HEK293 (cell line): ENCODE results near the gene NIT1.
A peak's percentile ranks its signal among the peaks of the same experiment; 100 is the strongest.

Source experiments
- PATZ1 ChIP-seq: fragments of 450-650 bp; formaldehyde crosslinking; IDR thresholded peaks from 2 replicates; pipeline ENCODE4 v1.5.1; 2016; ENCODE audit warnings: missing biosample characterization, missing genetic modification characterization
- REPIN1 ChIP-seq: fragments of 450-650 bp; formaldehyde crosslinking; IDR thresholded peaks from 2 replicates; pipeline ENCODE4 v1.5.1; 2017; ENCODE audit warnings: missing biosample characterization, missing genetic modification characterization, low read depth
- ZBTB1 ChIP-seq: fragments of 450-650 bp; formaldehyde crosslinking; IDR thresholded peaks from 2 replicates; pipeline ENCODE4 v1.5.1; 2016; ENCODE audit warnings: missing biosample characterization, missing genetic modification characterization
- ZBTB10 ChIP-seq: fragments of 450-650 bp; formaldehyde crosslinking; IDR thresholded peaks from 2 replicates; pipeline ENCODE4 v1.5.1; 2016; ENCODE audit warnings: missing biosample characterization, missing genetic modification characterization
- ZBTB11 ChIP-seq: fragments of 450-650 bp; formaldehyde crosslinking; conservative IDR thresholded peaks from 2 replicates; pipeline ENCODE4 v1.5.1; 2016; ENCODE audit warnings: low read depth, missing biosample characterization, missing genetic modification characterization
- ZBTB21 ChIP-seq: fragments of 450-650 bp; formaldehyde crosslinking; IDR thresholded peaks from 2 replicates; pipeline ENCODE4 v1.5.1; 2017; ENCODE audit warnings: missing biosample characterization, missing genetic modification characterization
- ZBTB48 ChIP-seq: fragments of 450-650 bp; formaldehyde crosslinking; IDR thresholded peaks from 2 replicates; pipeline ENCODE4 v1.5.1; 2016; ENCODE audit warnings: missing biosample characterization, missing genetic modification characterization
- ZBTB49 ChIP-seq: fragments of 450-650 bp; formaldehyde crosslinking; IDR thresholded peaks from 2 replicates; pipeline ENCODE4 v1.5.1; 2016; ENCODE audit warnings: missing biosample characterization, missing genetic modification characterization, low read depth
- ZBTB7A ChIP-seq: fragments of 450-650 bp; formaldehyde crosslinking; IDR thresholded peaks from 2 replicates; pipeline ENCODE4 v1.5.1; 2016; ENCODE audit warnings: low read depth, missing biosample characterization, missing genetic modification characterization
- ZEB2 ChIP-seq: fragments of 450-650 bp; formaldehyde crosslinking; IDR thresholded peaks from 2 replicates; pipeline ENCODE4 v1.5.1; 2016; ENCODE audit warnings: missing biosample characterization, missing genetic modification characterization
- ZNF114 ChIP-seq: fragments of 450-650 bp; formaldehyde crosslinking; IDR thresholded peaks from 2 replicates; pipeline ENCODE4 v1.5.0; 2017; ENCODE audit warnings: missing biosample characterization, missing genetic modification characterization
- ZNF16 ChIP-seq: fragments of 450-650 bp; formaldehyde crosslinking; IDR thresholded peaks from 2 replicates; pipeline ENCODE4 v1.5.1; 2016; ENCODE audit warnings: low read depth, missing biosample characterization, missing genetic modification characterization
- ZNF324 ChIP-seq: fragments of 450-650 bp; formaldehyde crosslinking; IDR thresholded peaks from 2 replicates; pipeline ENCODE4 v1.5.1; 2016; ENCODE audit warnings: missing biosample characterization, missing genetic modification characterization
- ZNF350 ChIP-seq: fragments of 450-650 bp; formaldehyde crosslinking; IDR thresholded peaks from 2 replicates; pipeline ENCODE4 v1.5.0; 2017; ENCODE audit warnings: missing biosample characterization, mild to moderate bottlenecking, missing genetic modification characterization
- ZNF423 ChIP-seq: fragments of 450-650 bp; formaldehyde crosslinking; IDR thresholded peaks from 2 replicates; pipeline ENCODE4 v1.5.1; 2016; ENCODE audit warnings: missing biosample characterization, missing genetic modification characterization
- ZNF544 ChIP-seq: fragments of 450-650 bp; formaldehyde crosslinking; IDR thresholded peaks from 2 replicates; pipeline ENCODE4 v1.5.0; 2017; ENCODE audit warnings: missing biosample characterization, missing genetic modification characterization
- ZNF548 ChIP-seq: fragments of 450-650 bp; formaldehyde crosslinking; IDR thresholded peaks from 2 replicates; pipeline ENCODE4 v1.5.1; 2016; ENCODE audit warnings: missing biosample characterization, missing genetic modification characterization
- ZNF639 ChIP-seq: fragments of 450-650 bp; formaldehyde crosslinking; IDR thresholded peaks from 2 replicates; pipeline ENCODE4 v1.5.1; 2016; ENCODE audit warnings: missing biosample characterization, missing genetic modification characterization
- ZNF677 ChIP-seq: fragments of 450-650 bp; IDR thresholded peaks from 2 replicates; pipeline ENCODE4 v1.5.0; 2018; ENCODE audit warnings: missing biosample characterization, mild to moderate bottlenecking, missing genetic modification characterization, moderate library complexity
- ZNF692 ChIP-seq: fragments of 450-650 bp; formaldehyde crosslinking; IDR thresholded peaks from 2 replicates; pipeline ENCODE4 v1.5.1; 2016; ENCODE audit warnings: missing biosample characterization, missing genetic modification characterization
- ZNF701 ChIP-seq: fragments of 450-650 bp; formaldehyde crosslinking; IDR thresholded peaks from 2 replicates; pipeline ENCODE4 v1.5.1; 2016; ENCODE audit warnings: missing biosample characterization, missing genetic modification characterization
- ZNF785 ChIP-seq: fragments of 450-650 bp; formaldehyde crosslinking; IDR thresholded peaks from 2 replicates; pipeline ENCODE4 v1.5.1; 2016; ENCODE audit warnings: missing biosample characterization, missing genetic modification characterization
- ZNF791 ChIP-seq: fragments of 450-650 bp; formaldehyde crosslinking; IDR thresholded peaks from 2 replicates; pipeline ENCODE4 v1.5.1; 2016; ENCODE audit warnings: missing biosample characterization, missing genetic modification characterization
- ZNF830 ChIP-seq: fragments of 450-650 bp; IDR thresholded peaks from 2 replicates; pipeline ENCODE4 v1.5.0; 2018; ENCODE audit warnings: missing biosample characterization, missing genetic modification characterization, low read depth, mild to moderate bottlenecking, moderate library complexity
- ZSCAN16 ChIP-seq: fragments of 450-650 bp; formaldehyde crosslinking; IDR thresholded peaks from 2 replicates; pipeline ENCODE4 v1.5.1; 2016; ENCODE audit warnings: missing biosample characterization, missing genetic modification characterization
- ZXDB ChIP-seq: fragments of 450-650 bp; formaldehyde crosslinking; IDR thresholded peaks from 2 replicates; pipeline ENCODE4 v1.5.1; 2016; ENCODE audit warnings: missing biosample characterization, missing genetic modification characterization

Gene NIT1

GRCh38 chr1:161117759-161118581 is at the start of gene NIT1, which contains the start of gene PFDN2 (continued):
- TF ChIP-seq ZBTB11 (tag by site-specific recombination) = peak; percentile 89
- TF ChIP-seq ZBTB48 (tag by site-specific recombination) = peak; percentile 62; the same call in 1 of the 2 replicates
- TF ChIP-seq ZBTB21 (tag by site-specific recombination) = 0 out of 2 replicates have a peak, but pooled peaks have one; percentile 26
- peak; percentile 66 for TF ChIP-seq ZNF692 (tag by site-specific recombination)
- TF ChIP-seq ZSCAN16 (tag by site-specific recombination) = peak; percentile 59; the same call in 1 of the 2 replicates
- no peak for TF ChIP-seq ZNF785 (tag by site-specific recombination)
- TF ChIP-seq ZNF791 = no peak
- TF ChIP-seq ZNF324 (tag by site-specific recombination) = peak; percentile 82; the same call in 1 of the 2 replicates
- no peak for TF ChIP-seq REPIN1 (tag by site-specific recombination)
- no peak for TF ChIP-seq ZBTB1 (tag by site-specific recombination)
- no peak for TF ChIP-seq ZNF701 (tag by site-specific recombination)
- TF ChIP-seq ZNF830 = no peak
- no peak for TF ChIP-seq ZNF350 (tag by site-specific recombination)
- TF ChIP-seq ZBTB7A = 0 out of 2 replicates have a peak, but pooled peaks have one; percentile 73
- TF ChIP-seq ZBTB10 = peak; percentile 84
- no peak for TF ChIP-seq ZNF544 (tag by site-specific recombination)
- no peak for TF ChIP-seq ZNF548 (tag by site-specific recombination)
- TF ChIP-seq ZNF639 (tag by site-specific recombination) = peak; percentile 26; the same call in 1 of the 2 replicates
- no peak for TF ChIP-seq ZNF114
- peak; percentile 81 for TF ChIP-seq ZEB2 (tag by site-specific recombination)
- TF ChIP-seq ZNF423 (tag by site-specific recombination) = peak; percentile 65; the same call in 1 of the 2 replicates
- no peak for TF ChIP-seq ZNF677 (tag by site-specific recombination)
- TF ChIP-seq ZNF16 (tag by site-specific recombination) = no peak
- peak; percentile 73 for TF ChIP-seq PATZ1 (tag by site-specific recombination)
- TF ChIP-seq ZXDB = peak; percentile 83
- TF ChIP-seq ZBTB49 (tag by site-specific recombination) = no peak
